Measurements from ENCODE around the gene SLC24A3.

GRCh38 chr20:19737025-19737424, 524.6 kb downstream of the SLC24A3 start:
- TF ChIP-seq CTCF (IDR thresholded peaks at IDR 0.05; ENCODE audit: poor library complexity) (no peak), EZH2 (IDR thresholded peaks at IDR 0.05; ENCODE audit: borderline replicate concordance) (no peak), EZH2phosphoT487 (IDR thresholded peaks at IDR 0.05; ENCODE audit: low read depth, severe bottlenecking, unreplicated experiment) (no peak)
